D721Med (cell line): ENCODE results near the gene GRAP.

ENCODE experiments used
- DNase-seq: peaks from one replicate; pipeline ENCODE4 v3.0.0; 2011; ENCODE audit warnings: low spot score; ENCODE audit not compliant: insufficient read length
- FAIRE-seq: peaks from 2 replicates; lab custom pipeline; 2011; peaks lifted over from hg19 to GRCh38; lab: Jason Lieb, UNC
- CTCF ChIP-seq: IDR thresholded peaks from 2 replicates; pipeline ENCODE4 v1.5.1; 2012; ENCODE audit warnings: mild to moderate bottlenecking, control low read depth; ENCODE audit not compliant: insufficient read depth; ENCODE audit errors: missing control alignments

Gene GRAP

GRCh38 chr17:18985475-18985874, 61.3 kb downstream of the GRAP start:
- no peak for TF ChIP-seq CTCF
- DNase-seq (no peak), FAIRE-seq (no peak)

- DNase-seq, result no peak
- no peak for FAIRE-seq
- TF ChIP-seq CTCF, result no peak
These were observed 62.3 kb downstream of the GRAP start for GRCh38 chr17:18984273-18985114.

GRCh38 chr17:18981642-18982424, 64.9 kb downstream of the GRAP start:
- no peak for TF ChIP-seq CTCF
- no peak for FAIRE-seq
- DNase-seq, result no peak

- TF ChIP-seq CTCF, result no peak
- DNase-seq, result no peak
- FAIRE-seq, result no peak
These were observed 65.5 kb downstream of the GRAP start for GRCh38 chr17:18981335-18981641.

DNA sequence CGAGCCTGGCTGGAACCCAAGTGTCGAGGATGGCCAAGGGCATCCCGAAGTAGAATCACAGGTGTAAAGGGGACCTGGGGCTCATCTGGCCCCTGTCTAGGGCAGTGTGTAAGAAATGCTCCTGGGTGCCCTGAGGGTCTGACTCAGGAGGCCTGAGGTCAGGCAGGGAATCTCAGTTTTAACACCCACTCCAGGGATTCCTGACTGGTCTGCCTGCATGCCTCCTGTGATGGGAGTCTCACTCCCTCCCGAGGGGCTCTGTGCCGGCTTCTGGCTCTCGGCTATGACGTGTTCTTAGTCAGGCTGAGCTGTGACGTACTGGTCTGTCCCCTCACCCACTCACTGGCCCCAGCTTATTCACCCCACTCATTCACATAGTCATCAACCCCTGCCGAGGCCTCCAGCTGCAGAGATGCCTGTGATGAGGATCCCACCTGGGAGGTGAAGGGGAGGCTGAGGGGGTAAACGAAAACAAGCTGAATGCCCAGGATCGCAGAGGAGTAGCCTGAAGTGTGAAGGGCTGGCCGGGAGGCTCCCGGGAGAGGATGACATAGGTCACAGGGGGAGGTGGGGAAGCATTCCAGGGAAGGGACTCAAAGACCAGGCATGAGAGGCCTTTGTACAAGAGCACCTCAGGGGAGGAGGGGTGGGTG, 65.9 kb downstream of the GRAP start:
- no peak for DNase-seq
- FAIRE-seq, result no peak
- no peak for TF ChIP-seq CTCF

- FAIRE-seq (no peak), DNase-seq (no peak)
- TF ChIP-seq CTCF, result no peak
These were observed 68.1 kb downstream of the GRAP start for GRCh38 chr17:18978655-18979054.
